Activated CD4-positive, alpha-beta T cell treated with anti-CD3 and anti-CD28 coated beads, Interleukin-2, Interleukin-4, amounts not matched to agents 100 ng/mL and 50 ng/mL, durations not matched to agents 16 hours and 8 hours (primary cell): Measurements from ENCODE around the gene DDHD1.
A peak's percentile ranks its signal among the peaks of the same experiment; 100 is the strongest.
"Not testable (repeated sequence)": the region's sequence is repeated elsewhere in the genome, so short reads cannot be mapped to it uniquely, and the experiment has no call there.

Experiments used
- DNase-seq: peaks from one replicate; pipeline ENCODE4 v3.0.0-alpha.2; 2020; ENCODE audit warnings: low spot score

DDHD1 gene

DNA sequence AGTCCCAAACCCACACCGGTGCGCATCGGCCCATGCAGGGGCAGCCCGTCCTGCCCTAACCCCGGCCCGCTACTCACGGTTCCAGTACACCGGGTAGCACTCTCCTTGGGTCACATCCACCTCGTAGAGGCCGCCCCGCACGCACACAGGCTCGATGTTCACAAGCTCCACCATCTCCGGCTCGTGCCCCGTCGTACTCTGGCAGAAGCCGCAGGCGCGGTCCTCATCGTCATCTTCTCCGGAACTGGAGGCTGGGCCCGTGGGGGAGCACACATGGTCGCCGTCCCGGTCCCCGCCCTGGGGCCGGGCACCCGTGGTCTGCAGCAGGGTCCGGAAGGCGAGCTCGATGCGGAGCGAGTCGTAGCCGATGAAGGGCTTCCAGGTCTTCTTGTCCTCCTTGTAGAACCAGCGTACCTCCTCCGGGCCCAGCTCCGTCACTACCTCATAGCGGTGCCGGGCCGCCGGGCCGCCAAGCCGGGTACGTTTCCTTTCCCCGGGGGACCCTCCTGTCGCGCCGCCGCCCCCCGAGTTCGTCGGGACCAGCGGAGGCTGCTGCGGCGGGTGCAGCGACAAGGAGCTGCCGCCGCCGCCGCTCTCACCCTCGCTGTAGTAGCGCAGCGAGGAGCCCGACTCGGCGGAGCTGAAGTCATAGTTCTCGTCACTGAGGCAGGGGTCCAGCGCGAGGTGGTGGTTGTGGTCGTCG is 788 bp downstream of the DDHD1 start:
- DNase-seq = peak; percentile 62

- peak; percentile 52 for DNase-seq
These were observed 1.5 kb downstream of the DDHD1 start for GRCh38 chr14:53151523-53152183.

DNA sequence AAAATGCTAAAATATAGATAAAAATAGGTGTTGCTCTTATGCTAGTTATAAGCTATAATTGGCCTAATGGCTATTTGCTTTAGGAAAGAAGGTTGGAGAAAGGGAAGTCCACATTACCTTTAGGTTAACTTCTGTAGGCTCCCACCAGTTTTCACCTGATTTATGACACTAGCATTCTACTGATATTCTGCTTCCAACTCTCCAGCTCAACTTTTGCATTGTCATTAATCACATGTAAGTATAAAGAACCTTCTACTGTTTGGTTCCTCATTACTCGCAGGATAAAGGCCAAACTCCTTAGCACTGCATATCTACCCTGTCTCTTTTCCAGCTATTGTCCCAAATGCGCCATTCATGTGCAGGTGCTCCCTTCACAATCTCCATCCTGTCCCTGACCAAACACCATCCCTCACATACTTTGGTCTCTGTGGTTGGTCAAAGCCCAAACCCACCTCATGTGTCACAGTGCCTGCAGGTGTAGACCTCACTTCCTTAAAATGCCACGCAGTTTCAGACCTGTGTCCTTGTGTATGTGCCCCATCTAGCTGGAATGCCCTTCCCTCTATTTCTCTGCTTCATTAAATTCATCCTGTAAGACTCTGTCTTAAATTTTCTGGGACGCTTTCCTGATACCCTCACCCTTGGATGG is 3.3 kb downstream of the DDHD1 start:
- DNase-seq = no peak

DNA sequence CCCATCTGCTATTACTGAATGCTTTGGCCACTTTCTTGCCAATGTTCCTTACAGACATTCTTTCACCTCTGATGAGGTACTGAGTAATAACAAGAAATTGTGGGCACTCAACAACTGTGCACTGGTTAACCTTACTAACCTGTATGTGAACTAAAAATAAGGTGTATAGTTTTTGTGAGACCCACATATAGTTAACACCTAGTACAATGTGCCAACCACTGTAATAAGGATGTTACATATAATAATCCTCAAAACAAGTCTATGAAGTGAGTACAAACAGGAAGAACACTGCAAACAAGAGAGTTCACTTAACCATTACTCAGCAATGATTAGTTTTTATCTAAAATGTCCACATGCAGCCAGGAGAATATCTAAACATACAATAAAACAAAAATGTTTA is 4.5 kb downstream of the DDHD1 start:
- peak; percentile 69 for DNase-seq

GRCh38 chr14:53147893-53148292 is 5.2 kb downstream of the DDHD1 start:
- DNase-seq = no peak

GRCh38 chr14:53147208-53147607 is 5.9 kb downstream of the DDHD1 start:
- no peak for DNase-seq

DNA sequence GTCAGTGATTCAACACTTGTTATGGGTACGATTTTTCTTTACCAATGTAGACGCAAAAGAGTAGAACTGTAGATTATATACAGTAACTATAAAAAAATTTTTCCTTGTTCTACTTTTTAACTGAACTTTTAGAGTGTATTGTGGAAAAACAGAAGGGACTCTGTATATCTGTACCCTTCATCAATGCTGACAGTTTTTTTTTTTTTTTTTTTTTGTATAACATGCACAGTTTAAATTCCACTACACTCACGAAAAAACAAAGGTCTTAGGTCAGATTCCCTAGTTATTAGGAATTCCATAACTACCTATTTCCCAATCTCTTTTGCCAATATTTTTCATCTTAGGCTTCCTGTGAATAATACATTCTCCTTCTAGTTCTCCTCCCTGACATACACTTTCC is 6.4 kb downstream of the DDHD1 start:
- DNase-seq = no peak

- peak; percentile 69 for DNase-seq
These were observed 8.9 kb downstream of the DDHD1 start for GRCh38 chr14:53144244-53144643.

- DNase-seq = no peak
These were observed 12.5 kb downstream of the DDHD1 start for GRCh38 chr14:53140585-53140984.

DNA sequence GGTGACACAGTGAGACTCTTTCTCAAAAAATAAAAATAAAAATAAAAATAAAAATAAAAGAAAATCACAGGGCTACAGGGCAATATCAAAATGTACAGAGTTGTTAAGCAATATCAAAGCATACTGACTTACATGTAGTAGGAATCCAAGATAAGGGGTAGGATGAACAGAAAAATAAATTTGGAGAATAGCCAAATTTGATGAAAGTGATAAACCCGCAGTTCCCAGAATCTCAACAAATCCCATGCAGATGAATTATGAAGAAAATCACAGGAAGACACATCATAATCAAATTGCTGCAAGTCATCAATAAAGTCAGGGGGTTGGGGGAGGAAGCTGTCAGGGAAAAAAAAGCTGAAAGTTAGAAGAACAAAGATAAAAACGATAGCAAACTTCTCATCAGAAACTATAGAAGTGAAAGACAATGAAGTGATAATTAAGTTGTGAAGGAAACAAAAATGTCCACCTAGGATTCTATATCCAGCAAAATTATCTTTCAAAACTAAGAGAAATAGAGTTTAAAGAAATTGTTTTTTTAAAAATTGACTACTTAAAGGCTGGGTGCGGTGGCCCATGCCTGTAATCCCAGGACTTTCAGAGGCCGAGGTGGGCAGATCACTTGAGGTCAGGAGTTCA is 15.4 kb downstream of the DDHD1 start:
- no peak for DNase-seq

GRCh38 chr14:53130491-53130890 is 22.6 kb downstream of the DDHD1 start:
- not testable (repeated sequence) for DNase-seq

GRCh38 chr14:53128303-53129028 is 24.7 kb downstream of the DDHD1 start:
- no peak for DNase-seq

GRCh38 chr14:53127832-53128231 is 25.3 kb downstream of the DDHD1 start:
- no peak for DNase-seq

DNA sequence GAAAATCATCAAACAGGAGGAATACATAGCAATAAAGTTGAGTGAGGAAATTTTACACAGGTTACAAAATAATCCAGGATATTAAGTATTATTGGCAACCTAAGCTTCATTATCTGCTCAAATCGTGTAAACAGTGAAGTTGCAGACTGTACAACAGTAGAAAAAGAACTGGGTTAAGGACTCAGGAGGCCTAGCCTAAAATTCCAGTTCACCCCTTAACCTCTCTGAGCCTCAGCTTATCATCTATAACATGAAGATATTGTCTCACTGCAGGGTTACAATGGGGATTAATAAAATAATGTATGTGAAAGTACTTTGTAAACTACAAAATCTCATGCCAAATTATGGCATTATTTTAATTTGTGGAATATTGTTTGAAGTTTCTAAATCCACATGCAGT is 26.0 kb downstream of the DDHD1 start:
- DNase-seq = no peak

DNA sequence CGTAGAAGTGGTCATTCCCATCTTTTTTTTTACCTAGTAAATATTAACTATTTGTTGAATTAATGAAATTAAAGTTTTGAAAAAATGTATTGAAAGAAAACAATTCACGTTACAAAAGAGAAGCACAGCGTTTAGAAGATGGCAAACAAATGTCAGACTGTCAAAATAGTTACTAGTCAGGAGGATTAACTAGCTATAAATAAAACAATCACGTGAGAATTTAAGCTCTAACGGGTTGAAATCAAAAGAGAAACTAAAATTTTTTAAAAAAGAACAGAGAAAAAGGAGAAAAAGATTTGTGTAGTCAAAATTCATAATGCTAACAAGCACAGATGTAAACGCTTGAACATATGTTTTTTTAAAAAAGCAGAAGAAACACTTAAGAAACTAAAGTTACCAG is 26.4 kb downstream of the DDHD1 start:
- no peak for DNase-seq

DNA sequence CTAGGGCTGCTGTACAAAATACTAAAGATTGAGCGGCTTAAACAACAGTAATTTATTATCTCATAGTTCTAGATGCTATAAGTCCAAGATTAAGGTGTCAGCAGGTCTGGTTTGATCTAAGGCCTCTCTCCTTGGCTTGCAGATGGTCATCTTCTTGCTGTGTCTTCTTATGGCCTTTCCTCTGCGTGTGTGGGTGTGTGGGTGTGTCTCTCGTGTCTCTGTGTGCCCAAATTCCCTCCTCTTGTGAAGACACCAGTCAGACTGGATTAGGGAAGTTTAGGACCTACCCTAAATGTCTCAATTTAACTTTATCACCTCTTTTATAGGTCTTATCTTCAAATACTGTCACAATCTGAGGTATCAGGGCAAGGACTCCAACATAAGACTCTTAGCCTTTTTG is 28.3 kb downstream of the DDHD1 start:
- DNase-seq = no peak

DNA sequence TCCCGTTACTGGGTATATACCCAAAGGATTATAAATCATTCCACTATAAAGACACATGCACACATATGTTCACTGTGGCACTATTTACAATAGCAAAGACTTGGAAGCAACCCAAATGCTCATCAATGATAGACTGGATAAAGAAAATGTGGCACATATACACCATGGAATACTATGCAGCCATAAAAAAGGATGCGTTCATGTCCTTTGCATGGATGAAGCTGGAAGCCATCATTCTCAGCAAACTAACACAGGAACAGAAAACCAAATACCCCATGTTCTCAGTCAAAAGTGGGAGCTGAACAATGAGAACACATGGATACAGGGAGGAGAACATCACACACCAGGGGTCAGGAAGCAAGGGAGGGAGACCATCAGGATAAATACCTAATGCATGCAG is 31.7 kb downstream of the DDHD1 start:
- not testable (repeated sequence) for DNase-seq

DNA sequence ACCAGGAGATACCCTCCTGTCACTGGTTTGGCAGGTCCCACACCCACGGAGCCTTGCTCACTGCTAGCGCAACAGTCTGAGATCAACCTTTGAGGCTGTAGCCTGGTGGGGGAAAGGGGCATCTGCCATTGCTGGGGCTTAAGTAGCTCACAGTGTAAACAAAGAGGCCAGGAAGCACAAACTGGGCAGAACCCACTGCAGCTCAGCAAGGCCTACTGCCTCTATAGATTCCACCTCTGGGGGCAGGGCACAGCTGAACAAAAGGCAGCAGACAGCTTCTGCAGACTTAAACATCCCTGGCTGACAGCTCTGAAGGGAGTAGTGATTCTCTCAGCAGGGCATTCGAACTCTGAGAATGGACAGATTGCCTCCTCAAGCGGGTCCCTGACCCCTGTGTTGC is 35.6 kb downstream of the DDHD1 start:
- not testable (repeated sequence) for DNase-seq

- no peak for DNase-seq
These were observed 39.1 kb downstream of the DDHD1 start for GRCh38 chr14:53113989-53114388.

DNA sequence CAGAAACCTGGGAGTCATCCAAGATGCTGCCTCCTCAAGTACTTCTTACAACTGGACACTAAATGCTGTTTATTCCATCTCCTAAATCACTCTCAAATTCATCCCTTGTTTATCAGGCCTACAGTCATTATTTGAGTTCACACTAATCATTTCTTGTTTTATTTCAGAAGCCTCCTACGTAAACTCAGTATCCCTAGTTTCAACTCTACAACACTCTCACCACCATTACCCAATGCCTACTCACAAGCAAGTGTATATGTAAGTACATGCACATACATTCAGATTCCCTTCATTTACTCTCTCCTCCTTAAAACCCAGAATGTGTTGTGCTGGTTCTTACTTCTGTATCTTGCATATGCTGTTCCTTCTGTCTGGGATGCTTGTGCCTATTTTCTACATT is 43.0 kb downstream of the DDHD1 start:
- peak; percentile 49 for DNase-seq

GRCh38 chr14:53109105-53110041 is 43.8 kb downstream of the DDHD1 start:
- peak; percentile 89 for DNase-seq
